SK-N-SH (cell line): ENCODE results near the gene MIPOL1. TPM values are rescaled to one million over a fixed set of nuclear protein-coding genes. Genes with fewer than 3 reads are reported as not detected.

Experiments
- CTCF ChIA-PET: fragments of 300-600, 350-600 bp; formaldehyde crosslinking; extraction: SDS; loops from one replicate; lab custom pipeline; 2021; lab: Yijun Ruan, JAX
- POLR2A ChIA-PET: fragments of 350-600 bp; sonication (Branson Sonifier 250); formaldehyde crosslinking; extraction: SDS; loops from one replicate; lab custom pipeline; 2020; ENCODE audit warnings: antibody characterized with exemption, inconsistent platforms; lab: Yijun Ruan, JAX
- DNase-seq: peaks from one replicate; pipeline ENCODE4 v3.0.0; 2012
- H2AFZ ChIP-seq: fragments of 200-600 bp; sonication (generic); 2 replicates; pipeline ENCODE4 v1.8.1; 2016; ENCODE audit warnings: antibody characterized with exemption, mild to moderate bottlenecking, low read depth
- H3F3A ChIP-seq: fragments of 200-600 bp; sonication (generic); replicated peaks from 2 replicates; pipeline ENCODE3; 2016; ENCODE audit warnings: antibody characterized with exemption, mild to moderate bottlenecking; ENCODE audit not compliant: insufficient read depth
- H3K27ac ChIP-seq, 2 experiments: fragments of 200-500 bp in 1 of 2; fragments of 200-600 bp in 1 of 2; sonication (Bioruptor generic) in 1 of 2; sonication (generic), shearing (Covaris generic) in 1 of 2; 2 replicates each; pipeline versions ENCODE4 v1.5.1 to v1.6.1; 2014 to 2016; ENCODE audit warnings: low read depth in 2 of 2, inconsistent platforms in 1 of 2, low read length in 1 of 2, mild to moderate bottlenecking in 1 of 2, mixed read lengths in 1 of 2
- H3K27me3 ChIP-seq: fragments of 200-600 bp; sonication (generic), shearing (Covaris generic); 2 replicates; pipeline ENCODE4 v1.6.1; 2016; ENCODE audit warnings: mixed run types; ENCODE audit not compliant: insufficient read depth
- H3K36me3 ChIP-seq, 2 experiments: fragments of 200-500 bp in 1 of 2; fragments of 200-600 bp in 1 of 2; sonication (Bioruptor generic) in 1 of 2; sonication (generic) in 1 of 2; replicated peaks in 1 of 2; 2 replicates each; pipeline versions ENCODE3 to v1.5.1; 2014 to 2016; ENCODE audit warnings: low read length in 1 of 2, mild to moderate bottlenecking in 1 of 2; ENCODE audit not compliant: insufficient read depth in 2 of 2, control insufficient read depth in 1 of 2
- H3K4me1 ChIP-seq, 2 experiments: fragments of 200-500 bp in 1 of 2; fragments of 200-600 bp in 1 of 2; sonication (Bioruptor generic) in 1 of 2; sonication (generic), shearing (Covaris generic) in 1 of 2; 2 replicates each; pipeline versions ENCODE4 v1.5.1 to v1.6.1; 2014 to 2016; ENCODE audit warnings: low read depth in 1 of 2, low read length in 1 of 2, mixed run types in 1 of 2; ENCODE audit not compliant: insufficient read depth in 2 of 2, control insufficient read depth in 1 of 2
- H3K4me2 ChIP-seq: fragments of 200-600 bp; sonication (generic), shearing (Covaris generic); 2 replicates; pipeline ENCODE4 v1.6.1; 2017; ENCODE audit warnings: mixed run types
- H3K4me3 ChIP-seq, 2 experiments: fragments of 200-500 bp in 1 of 2; fragments of 200-600 bp in 1 of 2; sonication (Bioruptor generic) in 1 of 2; sonication (generic), shearing (Covaris generic) in 1 of 2; 2 replicates each; pipeline versions ENCODE4 v1.5.1 to v1.8.1; 2014 to 2016; ENCODE audit warnings: low read depth in 2 of 2, inconsistent platforms in 1 of 2, low read length in 1 of 2, mild to moderate bottlenecking in 1 of 2, mixed read lengths in 1 of 2, moderate library complexity in 1 of 2
- H3K79me2 ChIP-seq: fragments of 200-600 bp; sonication (generic); 2 replicates; pipeline ENCODE4 v1.8.1; 2017; ENCODE audit warnings: mild to moderate bottlenecking; ENCODE audit not compliant: insufficient read depth
- H3K9ac ChIP-seq: fragments of 200-600 bp; sonication (generic); 2 replicates; pipeline ENCODE4 v1.6.1; 2017; ENCODE audit warnings: mixed run types
- H3K9me2 ChIP-seq: fragments of 200-600 bp; sonication (generic); 2 replicates; pipeline ENCODE4 v1.6.1; 2017; ENCODE audit warnings: mixed run types
- H3K9me3 ChIP-seq: fragments of 200-600 bp; sonication (generic); 2 replicates; pipeline ENCODE4 v1.6.1; 2017; ENCODE audit warnings: mixed run types, mild to moderate bottlenecking, moderate library complexity
- H4K20me1 ChIP-seq: fragments of 200-600 bp; sonication (generic); 2 replicates; pipeline ENCODE4 v1.6.1; 2017; ENCODE audit warnings: mild to moderate bottlenecking, mixed run types; ENCODE audit not compliant: insufficient read depth
- GABPA ChIP-seq: IDR thresholded peaks from 2 replicates; pipeline ENCODE4 v1.4.0; 2012; ENCODE audit warnings: low read depth, mild to moderate bottlenecking
- GATA2 ChIP-seq: sonication (generic); formaldehyde crosslinking; IDR thresholded peaks from 2 replicates; pipeline ENCODE4 v1.5.0; 2020; ENCODE audit warnings: mild to moderate bottlenecking, missing genetic modification reagents
- MXI1 ChIP-seq: IDR thresholded peaks from 2 replicates; pipeline ENCODE4 v1.6.1; 2012; ENCODE audit warnings: mild to moderate bottlenecking, low read depth, low read length, improper control_type of control experiment
- REST ChIP-seq: IDR thresholded peaks from 2 replicates; pipeline ENCODE4 v1.6.1; 2012; ENCODE audit warnings: mild to moderate bottlenecking, low read depth, low read length, moderate library complexity
- ZBTB33 ChIP-seq: IDR thresholded peaks from 2 replicates; pipeline ENCODE4 v1.4.0; 2012; ENCODE audit warnings: low read depth, borderline replicate concordance
- WGBS: methylation state at CpG from one replicate; pipeline ENCODE4 v1.1.6; 2017; ENCODE audit warnings: low lambda C conversion rate; 5-methylcytosine and 5-hydroxymethylcytosine counted together
- polyA plus RNA-seq, 3 experiments: library from polyadenylated mRNA; depleted of rRNA; stranded (reverse); fragments of >200 nt; gene quantifications; 2 replicates each; pipeline ENCODE4 v1.2.3, GENCODE V29; 2012

Gene MIPOL1
- polyA plus RNA-seq, 1 of the 3 experiments (the other 2 are of a cell fraction) = 0.23 TPM

DNA sequence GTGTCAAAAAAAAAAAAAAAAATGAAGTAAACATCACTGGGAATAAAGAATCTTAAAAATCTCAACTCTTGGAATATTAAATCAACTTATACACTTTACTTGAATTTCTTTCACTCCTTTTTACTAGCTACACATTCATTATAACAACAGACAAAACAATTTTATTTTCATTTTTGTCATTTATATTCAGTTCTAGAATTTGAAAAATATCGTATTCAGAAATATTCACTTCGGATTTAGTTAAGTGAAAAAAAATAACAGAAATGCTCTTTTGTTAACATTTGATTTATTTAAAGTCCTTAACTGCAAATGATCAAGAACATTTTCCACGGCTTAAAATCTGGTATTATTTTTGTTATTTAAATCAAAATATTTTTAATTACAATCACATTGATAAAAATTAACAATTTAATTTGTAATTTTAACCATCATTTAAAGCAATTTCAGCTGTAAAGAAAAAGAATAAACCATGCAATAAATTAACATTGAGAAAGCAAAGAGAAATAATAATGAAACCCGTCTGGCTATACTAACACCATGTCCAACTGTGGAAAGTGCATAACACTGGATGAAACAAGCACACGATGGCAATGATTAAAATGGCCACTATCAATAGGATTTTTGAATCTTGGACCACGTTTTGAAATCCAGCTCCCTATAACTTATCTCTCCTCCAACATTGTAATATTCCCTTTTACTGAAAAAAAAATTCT is 392.1 kb downstream of the MIPOL1 start:
- POLR2A ChIA-PET = no interaction called here
- Histone ChIP-seq H3K79me2 (no peaks in the 10 kb centered on the region), H4K20me1 (no peaks in the 10 kb centered on the region)

More for the DNA sequence above, 392.1 kb downstream of the MIPOL1 start:
- H3K4me2 ChIP-seq = no peak overlapping the region
- CTCF ChIA-PET = no interaction called here
- no peaks in the 10 kb centered on the region for H3K9me3 ChIP-seq
- H3K4me3 ChIP-seq = no peak overlapping the region
- H3K9ac ChIP-seq = no peak overlapping the region
- H3K27me3 ChIP-seq = peaks cover 24% of the 10 kb centered on the region
- TF ChIP-seq REST = no peak
- no peak for TF ChIP-seq GABPA
- no peak for TF ChIP-seq ZBTB33
- TF ChIP-seq GATA2 (CRISPR knock-in tag) = no peak
- TF ChIP-seq MXI1 = no peak
- TF ChIP-seq, all 33 proteins: peak for 0
- H3K36me3 ChIP-seq = no peaks in the 10 kb centered on the region
- no peaks in the 10 kb centered on the region for H3F3A ChIP-seq
- WGBS = 8% methylated on average over 6 of the region's 6 CpGs
- no peak overlapping the region for H2AFZ ChIP-seq
- no peak for DNase-seq
- no peaks in the 10 kb centered on the region for H3K9me2 ChIP-seq
- H3K27ac ChIP-seq = no peak overlapping the region
- H3K4me1 ChIP-seq = no peaks in the 10 kb centered on the region
